Measurements from ENCODE around the gene OR5AU1.

The OR5AU1 gene

DNA sequence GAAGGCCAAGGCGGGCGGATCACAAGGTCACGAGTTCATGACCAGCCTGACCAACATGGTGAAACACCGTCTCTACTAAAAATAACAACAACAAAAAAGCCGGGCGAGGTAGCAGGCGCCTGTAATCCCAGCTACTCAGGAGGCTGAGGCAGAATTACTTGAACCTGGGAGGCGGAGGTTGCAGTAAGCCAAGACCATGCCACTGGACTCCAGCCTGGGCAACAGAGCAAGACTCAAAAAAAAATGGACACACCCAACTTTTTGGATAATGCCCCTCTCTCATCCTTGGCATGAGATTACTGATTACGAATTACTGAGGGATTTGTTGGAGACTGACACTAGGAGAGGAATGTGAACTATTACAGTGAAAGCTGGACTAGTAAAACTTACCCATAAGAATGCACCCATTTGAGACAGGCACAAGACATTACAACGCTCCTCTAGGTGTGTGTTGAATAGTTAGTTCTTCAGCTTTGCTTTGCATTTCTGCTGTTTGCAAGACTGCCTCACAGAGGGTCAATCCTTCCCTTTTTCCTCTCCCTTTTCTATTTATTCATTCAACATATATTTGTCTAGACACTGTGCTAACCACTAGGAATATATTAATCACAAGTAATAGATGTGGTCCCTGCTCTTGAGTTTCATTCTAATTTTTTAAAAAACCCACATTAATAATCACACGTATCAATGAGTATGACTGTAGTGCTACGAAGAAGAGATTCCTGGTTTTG is 46.0 kb upstream of the OR5AU1 start:
- in situ Hi-C loops (cut with HindIII; ENCODE audit: low sequenced_read_pairs): loop anchor here (10.0 kb wide), 1 partner anchor 203 kb away; no protein-coding TSS in a partner anchor
- DNase-seq (ENCODE audit: low read depth): no peak
- H3K4me3 ChIP-seq (ENCODE audit: low read depth, low read length): no peak overlapping the region
- TF ChIP-seq, protein P1, sequence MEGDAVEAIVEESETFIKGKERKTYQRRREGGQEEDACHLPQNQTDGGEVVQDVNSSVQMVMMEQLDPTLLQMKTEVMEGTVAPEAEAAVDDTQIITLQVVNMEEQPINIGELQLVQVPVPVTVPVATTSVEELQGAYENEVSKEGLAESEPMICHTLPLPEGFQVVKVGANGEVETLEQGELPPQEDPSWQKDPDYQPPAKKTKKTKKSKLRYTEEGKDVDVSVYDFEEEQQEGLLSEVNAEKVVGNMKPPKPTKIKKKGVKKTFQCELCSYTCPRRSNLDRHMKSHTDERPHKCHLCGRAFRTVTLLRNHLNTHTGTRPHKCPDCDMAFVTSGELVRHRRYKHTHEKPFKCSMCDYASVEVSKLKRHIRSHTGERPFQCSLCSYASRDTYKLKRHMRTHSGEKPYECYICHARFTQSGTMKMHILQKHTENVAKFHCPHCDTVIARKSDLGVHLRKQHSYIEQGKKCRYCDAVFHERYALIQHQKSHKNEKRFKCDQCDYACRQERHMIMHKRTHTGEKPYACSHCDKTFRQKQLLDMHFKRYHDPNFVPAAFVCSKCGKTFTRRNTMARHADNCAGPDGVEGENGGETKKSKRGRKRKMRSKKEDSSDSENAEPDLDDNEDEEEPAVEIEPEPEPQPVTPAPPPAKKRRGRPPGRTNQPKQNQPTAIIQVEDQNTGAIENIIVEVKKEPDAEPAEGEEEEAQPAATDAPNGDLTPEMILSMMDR (IDR thresholded peaks at IDR 0.05; ENCODE audit: low read depth, low read length, missing control alignments): no peak

GRCh38 chr14:21200752-21201461 is 45.0 kb upstream of the OR5AU1 start:
- TF ChIP-seq, protein P1 (IDR thresholded peaks at IDR 0.05; ENCODE audit: low read depth, low read length, missing control alignments): no peak
- in situ Hi-C loops (cut with HindIII; ENCODE audit: low sequenced_read_pairs): loop anchor here (10.0 kb wide), 1 partner anchor 204 kb away; no protein-coding TSS in a partner anchor
- H3K4me3 ChIP-seq (ENCODE audit: low read depth, low read length): no peak overlapping the region
- DNase-seq (ENCODE audit: low read depth): no peak

DNA sequence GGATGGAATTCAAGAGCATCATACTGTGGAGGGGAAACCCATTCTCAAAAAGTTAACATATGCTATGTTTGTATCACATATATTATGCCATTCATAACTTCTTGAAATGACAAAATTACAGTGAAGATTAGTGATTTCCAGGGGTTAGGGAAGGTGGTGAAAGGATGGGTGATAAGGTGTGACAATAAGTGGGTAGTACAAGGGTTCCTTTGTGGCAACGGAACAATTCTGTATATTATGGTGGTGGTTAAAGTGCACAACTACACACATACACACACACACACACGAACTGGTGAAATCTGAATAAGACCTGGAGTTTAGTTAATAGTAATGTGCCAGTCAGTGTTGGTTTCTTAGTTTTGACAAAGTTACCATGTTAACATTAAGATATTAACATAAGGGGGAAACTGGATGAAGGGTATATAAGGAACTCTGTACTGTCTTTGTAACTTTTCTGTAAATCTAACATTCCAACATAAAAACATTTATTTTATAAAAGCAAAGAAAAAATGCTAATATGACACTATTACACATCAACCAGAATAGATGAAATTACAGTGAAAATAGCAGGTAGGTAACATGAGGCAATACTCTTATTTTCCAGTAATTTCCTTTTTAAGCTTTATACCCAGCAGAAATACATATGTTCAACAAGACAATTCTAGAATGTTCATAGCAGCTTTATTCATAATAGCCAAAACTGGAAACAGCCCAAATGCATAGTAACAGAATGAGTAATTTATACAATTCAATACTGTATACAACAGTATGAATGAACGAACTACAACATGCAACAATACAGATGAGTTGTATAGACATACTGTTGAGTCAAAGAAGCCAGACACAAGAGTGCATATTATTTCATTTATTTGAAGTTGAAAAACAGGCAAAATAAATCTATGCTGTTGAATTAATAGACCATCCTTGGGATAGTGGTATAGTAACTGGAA is 44.0 kb upstream of the OR5AU1 start:
- no peak overlapping the region for H3K4me3 ChIP-seq (ENCODE audit: low read depth, low read length)
- TF ChIP-seq, protein P1 (IDR thresholded peaks at IDR 0.05; ENCODE audit: low read depth, low read length, missing control alignments): no peak
- DNase-seq (ENCODE audit: low read depth): no peak
- in situ Hi-C loops (cut with HindIII; ENCODE audit: low sequenced_read_pairs): loop anchor here (10.0 kb wide), 1 partner anchor 205 kb away; no protein-coding TSS in a partner anchor

- TF ChIP-seq, protein P1 (IDR thresholded peaks at IDR 0.05; ENCODE audit: low read depth, low read length, missing control alignments): no peak
- DNase-seq (ENCODE audit: low read depth): no peak
- in situ Hi-C loops (cut with HindIII; ENCODE audit: low sequenced_read_pairs): no loop called here
- H3K4me3 ChIP-seq (ENCODE audit: low read depth, low read length): no peak overlapping the region
These were observed 41.7 kb upstream of the OR5AU1 start for GRCh38 chr14:21197418-21198205.

DNA sequence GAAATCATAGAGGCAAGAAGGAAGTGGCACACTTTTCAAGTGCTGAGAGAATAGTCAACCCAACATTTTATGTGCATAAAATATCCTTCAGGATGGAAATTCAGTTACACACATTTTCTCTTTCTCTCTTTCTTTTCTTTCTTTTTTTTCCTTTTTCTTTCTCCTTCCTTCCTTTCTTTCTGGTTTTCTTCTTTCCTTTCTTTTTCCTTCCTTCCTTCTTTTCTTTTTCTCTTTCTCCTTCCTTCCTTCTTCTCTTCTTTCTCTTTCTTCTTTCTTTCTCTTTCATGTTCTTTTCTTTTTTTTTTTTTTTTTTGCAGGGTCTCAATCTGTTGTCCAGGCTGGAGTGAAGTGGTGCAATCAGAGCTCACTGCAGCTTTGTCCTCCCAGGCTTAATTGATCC is 38.7 kb upstream of the OR5AU1 start:
- TF ChIP-seq, protein P1 (IDR thresholded peaks at IDR 0.05; ENCODE audit: low read depth, low read length, missing control alignments): no peak
- no peak overlapping the region for H3K4me3 ChIP-seq (ENCODE audit: low read depth, low read length)
- DNase-seq (ENCODE audit: low read depth): no peak
- in situ Hi-C loops (cut with HindIII; ENCODE audit: low sequenced_read_pairs): no loop called here
